Uterus (tissue), 4 donors: ENCODE results near the gene ORM2. TPM values are rescaled to one million over a fixed set of nuclear protein-coding genes. Genes with fewer than 3 reads are reported as not detected.

Experiments used
- DNase-seq, 2 donors: peaks; one replicate each; pipeline ENCODE4 v3.0.0-alpha.2; 2019 to 2020
- H3K27ac ChIP-seq, 2 donors: fragments of 200-600 bp; sonication (generic); 1 replicate in 1 of 2; 2 replicates in 1 of 2; pipeline ENCODE4 v1.5.1; 2016 to 2018
- H3K27me3 ChIP-seq, 2 donors: fragments of 200-600 bp; sonication (generic); one replicate each; pipeline ENCODE4 v1.5.1; 2018 to 2019; ENCODE audit warnings: control low read depth in 1 of 2
- H3K36me3 ChIP-seq, 2 donors: fragments of 200-600 bp; sonication (generic); one replicate each; pipeline ENCODE4 v1.5.1; 2019; ENCODE audit warnings: control low read depth in 1 of 2
- H3K4me1 ChIP-seq, 2 donors: fragments of 200-600 bp; sonication (generic); one replicate each; pipeline ENCODE4 v1.5.1; 2018 to 2019; ENCODE audit warnings: control low read depth in 1 of 2
- H3K4me3 ChIP-seq, 2 donors: fragments of 200-600 bp; sonication (generic); 1 replicate in 1 of 2; 2 replicates in 1 of 2; pipeline ENCODE4 v1.5.1; 2018 to 2019; ENCODE audit warnings: mild to moderate bottlenecking in 1 of 2
- H3K9me3 ChIP-seq, 2 donors: fragments of 200-600 bp; sonication (generic); one replicate each; pipeline ENCODE4 v1.5.1; 2019; ENCODE audit warnings: control low read depth in 1 of 2
- CTCF ChIP-seq, 4 experiments: fragments of 200-600 bp in 2 of 4; fragments of 450-650 bp in 2 of 4; sonication (generic) in 2 of 4; IDR thresholded peaks; one replicate each; pipeline ENCODE4 v1.5.1; 2016 to 2019; ENCODE audit warnings: antibody characterized with exemption in 4 of 4, mild to moderate bottlenecking in 2 of 4, moderate library complexity in 1 of 4
- POLR2A ChIP-seq, 2 donors: fragments of 450-650 bp; IDR thresholded peaks; one replicate each; pipeline ENCODE4 v1.6.1; 2016; ENCODE audit warnings: antibody characterized with exemption in 2 of 2, mild to moderate bottlenecking in 1 of 2, moderate library complexity in 1 of 2
- intact Hi-C: fragments of 100-400 bp; cut with DNase I; formaldehyde crosslinking; loops from one replicate; pipeline ENCODE4 v1.15.1; 2023; ENCODE audit warnings: low total_unique reads
- total RNA-seq, 4 donors: library from RNA; depleted of rRNA in 3 of 4; stranded (reverse); fragments of >200 nt in 3 of 4; gene quantifications; one replicate each; pipeline versions ENCODE4 v1.1.0 to v1.2.4, GENCODE V29; 2014 to 2023
- donor health status: DM: yes; HTN: yes; CAD: no.

Gene ORM2
- total RNA-seq, 4 donors from 2014 or later = 1.2 TPM; not detected in 3

- no peak overlapping the region for H3K27ac ChIP-seq
- no peak overlapping the region for H3K4me3 ChIP-seq
- H3K27me3 ChIP-seq = no peaks in the 10 kb centered on the region
- no peaks in the 10 kb centered on the region for H3K9me3 ChIP-seq
- no peaks in the 10 kb centered on the region for H3K4me1 ChIP-seq
- no peaks in the 10 kb centered on the region for H3K36me3 ChIP-seq
- intact Hi-C loops = no loop called here
- peak; percentile 1 to 5 for DNase-seq
- TF ChIP-seq CTCF (IDR thresholded peaks at IDR 0.05) (no peak), POLR2A (IDR thresholded peaks at IDR 0.05) (no peak)
These were observed 15.3 kb upstream of the ORM2 start for GRCh38 chr9:114314256-114314867.

GRCh38 chr9:114314881-114315722 lies 14.6 kb upstream of the ORM2 start:
- H3K4me1 ChIP-seq = no peaks in the 10 kb centered on the region
- peak; percentile 11 to 12 for DNase-seq
- TF ChIP-seq POLR2A (IDR thresholded peaks at IDR 0.05) (no peak), CTCF (IDR thresholded peaks at IDR 0.05) (no peak)
- no peaks in the 10 kb centered on the region for H3K36me3 ChIP-seq
- intact Hi-C loops = no loop called here
- H3K9me3 ChIP-seq = no peaks in the 10 kb centered on the region
- no peak overlapping the region for H3K27ac ChIP-seq
- H3K4me3 ChIP-seq = no peak overlapping the region
- H3K27me3 ChIP-seq = no peaks in the 10 kb centered on the region

GRCh38 chr9:114315723-114316363 lies 13.8 kb upstream of the ORM2 start:
- Histone ChIP-seq H3K4me3 (no peak overlapping the region), H3K4me1 (no peaks in the 10 kb centered on the region), H3K9me3 (no peaks in the 10 kb centered on the region), H3K27me3 (no peaks in the 10 kb centered on the region), H3K36me3 (no peaks in the 10 kb centered on the region), H3K27ac (no peak overlapping the region)
- DNase-seq = peak in 1 of 2 donors; percentile 3
- intact Hi-C loops = no loop called here
- no peak for TF ChIP-seq POLR2A (IDR thresholded peaks at IDR 0.05)
- TF ChIP-seq CTCF (IDR thresholded peaks at IDR 0.05) = no peak

GRCh38 chr9:114316605-114317230 lies 13.0 kb upstream of the ORM2 start:
- no peaks in the 10 kb centered on the region for H3K9me3 ChIP-seq
- peak in 1 of 2 donors; percentile 9 for DNase-seq
- no peaks in the 10 kb centered on the region for H3K36me3 ChIP-seq
- no peaks in the 10 kb centered on the region for H3K4me1 ChIP-seq
- intact Hi-C loops = no loop called here
- no peak for TF ChIP-seq CTCF (IDR thresholded peaks at IDR 0.05)
- no peak for TF ChIP-seq POLR2A (IDR thresholded peaks at IDR 0.05)
- H3K4me3 ChIP-seq = no peak overlapping the region
- no peak overlapping the region for H3K27ac ChIP-seq
- no peaks in the 10 kb centered on the region for H3K27me3 ChIP-seq
